Astrocyte (in vitro differentiated cells and primary cell): ENCODE data around the gene PRSS50. TPM values are rescaled to one million over a fixed set of nuclear protein-coding genes. Genes with fewer than 3 reads are reported as not detected.

Experiments
- DNase-seq: peaks from one replicate; pipeline ENCODE4 v3.0.0-alpha.2; 2010; ENCODE audit warnings: low read depth
- FAIRE-seq: peaks from 2 replicates; lab custom pipeline; 2011; peaks lifted over from hg19 to GRCh38; lab: Jason Lieb, UNC
- H2AFZ ChIP-seq: 2 replicates; pipeline ENCODE4 v1.6.0; 2012; ENCODE audit warnings: low read depth, low read length, inconsistent platforms
- H3K27ac ChIP-seq: 2 replicates; pipeline ENCODE4 v1.5.1; 2011; ENCODE audit warnings: low read depth, low read length, inconsistent platforms
- H3K27me3 ChIP-seq: 2 replicates; pipeline ENCODE4 v1.6.0; 2011; ENCODE audit warnings: low read length, inconsistent platforms; ENCODE audit not compliant: insufficient read depth
- H3K36me3 ChIP-seq: 2 replicates; pipeline ENCODE4 v1.5.1; 2011; ENCODE audit warnings: low read length, inconsistent platforms; ENCODE audit not compliant: insufficient read depth
- H3K4me1 ChIP-seq: 2 replicates; pipeline ENCODE4 v1.5.1; 2011; ENCODE audit warnings: low read length, inconsistent platforms; ENCODE audit not compliant: insufficient read depth
- H3K4me2 ChIP-seq: 2 replicates; pipeline ENCODE4 v1.6.0; 2012; ENCODE audit warnings: low read length, inconsistent platforms
- H3K4me3 ChIP-seq: 2 replicates; pipeline ENCODE4 v1.5.1; 2011; ENCODE audit warnings: low read depth, mild to moderate bottlenecking, low read length, inconsistent platforms; ENCODE audit not compliant: insufficient read depth
- H3K79me2 ChIP-seq: 2 replicates; pipeline ENCODE4 v1.6.0; 2012; ENCODE audit warnings: mild to moderate bottlenecking, low read length, inconsistent platforms; ENCODE audit not compliant: insufficient read depth
- H3K9ac ChIP-seq: 2 replicates; pipeline ENCODE4 v1.6.0; 2012; ENCODE audit warnings: mild to moderate bottlenecking, low read length, inconsistent platforms
- H3K9me3 ChIP-seq: 2 replicates; pipeline ENCODE4 v1.5.1; 2012; ENCODE audit warnings: low read depth, mild to moderate bottlenecking, low read length, inconsistent platforms; ENCODE audit not compliant: insufficient read depth
- H4K20me1 ChIP-seq: 2 replicates; pipeline ENCODE4 v1.6.0; 2012; ENCODE audit warnings: low read length, inconsistent platforms; ENCODE audit not compliant: insufficient read depth
- H3K27ac Mint-ChIP-seq: one replicate; pipeline ENCODE4 v1.8.0; 2021; ENCODE audit warnings: mild to moderate bottlenecking, mixed read lengths; ENCODE audit not compliant: unreplicated experiment
- H3K27me3 Mint-ChIP-seq: one replicate; pipeline ENCODE4 v1.8.0; 2021; ENCODE audit warnings: low read depth, mixed read lengths; ENCODE audit not compliant: unreplicated experiment
- H3K36me3 Mint-ChIP-seq: one replicate; pipeline ENCODE4 v1.8.0; 2021; ENCODE audit warnings: low read depth, mixed read lengths; ENCODE audit not compliant: unreplicated experiment
- H3K4me1 Mint-ChIP-seq: one replicate; pipeline ENCODE4 v1.8.0; 2021; ENCODE audit warnings: low read depth, mixed read lengths; ENCODE audit not compliant: unreplicated experiment
- H3K4me3 Mint-ChIP-seq: one replicate; pipeline ENCODE4 v1.8.0; 2021; ENCODE audit warnings: mild to moderate bottlenecking, moderate library complexity, mixed read lengths; ENCODE audit not compliant: unreplicated experiment
- H3K9me3 Mint-ChIP-seq: one replicate; pipeline ENCODE4 v1.8.0; 2021; ENCODE audit warnings: mild to moderate bottlenecking, mixed read lengths; ENCODE audit not compliant: unreplicated experiment
- CTCF ChIP-seq: IDR thresholded peaks from 2 replicates; pipeline ENCODE4 v1.5.1; 2011; ENCODE audit warnings: low read depth, mild to moderate bottlenecking, inconsistent platforms, low read length, moderate library complexity; ENCODE audit not compliant: insufficient read depth
- EZH2 ChIP-seq: IDR thresholded peaks from 2 replicates; pipeline ENCODE4 v1.6.1; 2012; ENCODE audit warnings: mild to moderate bottlenecking, low read length, inconsistent platforms; ENCODE audit not compliant: insufficient read depth
- total RNA-seq: library from RNA; stranded (reverse); gene quantifications from 2 replicates; pipeline ENCODE4 v1.2.1, GENCODE V29; 2021

The PRSS50 gene
- total RNA-seq, 1 donor from 2014 or later, result not detected

- no peak overlapping the region for H3K4me3 ChIP-seq
- no peaks in the 10 kb centered on the region for H3K36me3 ChIP-seq
- no peak overlapping the region for H3K27ac ChIP-seq
- no peak overlapping the region for H3K9ac ChIP-seq
- Mint-ChIP-seq H3K36me3 (peaks cover 3% of the 10 kb centered on the region), H3K4me3 (no peak overlapping the region), H3K27me3 (peaks cover 45% of the 10 kb centered on the region), H3K4me1 (no peaks in the 10 kb centered on the region), H3K27ac (no peak overlapping the region), H3K9me3 (peaks cover 2% of the 10 kb centered on the region)
- DNase-seq, result no peak
- no peaks in the 10 kb centered on the region for H3K9me3 ChIP-seq
- no peak overlapping the region for H3K4me2 ChIP-seq
- no peak for TF ChIP-seq CTCF
- no peak for TF ChIP-seq EZH2
- H4K20me1 ChIP-seq, result no peaks in the 10 kb centered on the region
- H3K27me3 ChIP-seq, result peaks cover 10% of the 10 kb centered on the region
- no peak overlapping the region for H2AFZ ChIP-seq
- no peaks in the 10 kb centered on the region for H3K79me2 ChIP-seq
- FAIRE-seq, result no peak
- no peaks in the 10 kb centered on the region for H3K4me1 ChIP-seq
These were observed 2.0 kb downstream of the PRSS50 start for GRCh38 chr3:46715507-46716175.

- Histone ChIP-seq H3K36me3 (no peaks in the 10 kb centered on the region), H2AFZ (no peak overlapping the region), H3K9me3 (no peaks in the 10 kb centered on the region), H3K79me2 (no peaks in the 10 kb centered on the region), H4K20me1 (no peaks in the 10 kb centered on the region), H3K4me2 (no peak overlapping the region), H3K4me1 (no peaks in the 10 kb centered on the region), H3K27ac (no peak overlapping the region), H3K27me3 (peaks cover 7% of the 10 kb centered on the region), H3K9ac (no peak overlapping the region), H3K4me3 (no peak overlapping the region)
- peaks cover 2% of the 10 kb centered on the region for H3K9me3 Mint-ChIP-seq
- H3K27ac Mint-ChIP-seq, result no peak overlapping the region
- FAIRE-seq (no peak), DNase-seq (no peak)
- H3K4me3 Mint-ChIP-seq, result no peak overlapping the region
- H3K36me3 Mint-ChIP-seq, result peaks cover 3% of the 10 kb centered on the region
- TF ChIP-seq EZH2, result no peak
- no peak for TF ChIP-seq CTCF
- H3K4me1 Mint-ChIP-seq, result no peaks in the 10 kb centered on the region
- peaks cover 46% of the 10 kb centered on the region for H3K27me3 Mint-ChIP-seq
These were observed 2.8 kb downstream of the PRSS50 start for GRCh38 chr3:46714728-46715506.
